NCI-H526 (cell line): ENCODE measurements around the gene SVOPL.
A peak's percentile ranks its signal among the peaks of the same experiment; 100 is the strongest.
"Not testable (repeated sequence)": the region's sequence is repeated elsewhere in the genome, so short reads cannot be mapped to it uniquely, and the experiment has no call there.

Experiments
- DNase-seq, 2 experiments: peaks; one replicate each; lab custom pipeline; 2025; lab: John Stamatoyannopoulos, UW

Gene SVOPL

DNA sequence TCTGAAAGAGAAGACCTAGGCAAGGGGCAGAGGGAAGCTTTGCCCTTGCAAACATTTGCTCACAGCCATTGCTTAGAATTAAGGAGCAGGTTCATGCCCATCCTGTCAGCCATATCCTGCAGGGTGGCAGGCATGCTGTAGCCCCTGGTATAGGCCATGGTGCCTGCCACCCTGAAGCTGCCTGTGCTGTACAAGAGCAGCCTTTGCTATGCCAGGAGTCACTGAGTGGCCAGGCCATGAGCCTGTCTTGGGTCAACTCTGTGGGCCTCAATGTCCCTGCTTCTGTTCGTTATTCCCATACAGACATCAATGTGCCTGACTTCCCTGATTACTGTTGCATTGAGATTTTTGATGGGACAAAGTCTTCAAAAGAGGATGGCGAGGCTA, 368 bp upstream of the SVOPL start:
- DNase-seq = no peak

DNA sequence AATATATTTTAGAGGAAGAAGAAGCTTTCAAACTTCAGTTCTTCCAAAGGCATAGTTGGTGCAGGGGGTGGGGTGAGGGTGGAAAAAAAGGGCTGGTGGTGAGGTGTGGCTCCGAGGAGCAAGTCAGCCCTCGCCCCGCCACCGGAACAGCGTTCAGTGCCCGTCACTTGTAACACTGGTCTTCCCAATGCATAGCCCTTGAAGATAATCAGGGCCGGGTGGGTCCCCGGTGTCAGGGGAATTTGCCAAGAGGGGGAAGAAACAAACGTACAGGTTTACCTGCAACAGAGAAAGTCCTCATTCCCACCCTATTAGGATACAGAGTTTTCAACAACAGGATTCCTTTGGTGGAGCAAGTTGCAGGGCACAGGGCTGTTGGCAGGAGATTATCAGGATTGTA, 1.5 kb downstream of the SVOPL start:
- no peak for DNase-seq

DNA sequence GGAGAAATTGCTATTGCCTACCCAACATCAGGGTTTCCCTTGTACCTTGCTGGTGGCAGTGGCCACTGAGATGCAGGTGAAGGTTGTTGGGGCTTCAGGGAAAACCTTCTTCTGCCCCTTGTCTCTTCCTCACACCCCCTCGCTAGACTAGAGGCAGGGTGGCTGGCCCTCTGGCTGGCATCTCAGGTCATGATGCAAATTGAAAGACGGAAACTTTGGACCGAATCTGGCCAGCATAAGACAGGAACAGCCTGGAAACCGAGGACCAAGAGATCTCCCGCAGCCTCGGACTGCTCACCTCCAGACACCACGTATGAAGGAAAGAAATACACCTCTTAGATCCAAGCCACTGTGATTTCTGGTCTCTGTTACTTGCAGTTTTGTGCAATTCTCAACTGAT, 2.9 kb downstream of the SVOPL start:
- DNase-seq = no peak

DNA sequence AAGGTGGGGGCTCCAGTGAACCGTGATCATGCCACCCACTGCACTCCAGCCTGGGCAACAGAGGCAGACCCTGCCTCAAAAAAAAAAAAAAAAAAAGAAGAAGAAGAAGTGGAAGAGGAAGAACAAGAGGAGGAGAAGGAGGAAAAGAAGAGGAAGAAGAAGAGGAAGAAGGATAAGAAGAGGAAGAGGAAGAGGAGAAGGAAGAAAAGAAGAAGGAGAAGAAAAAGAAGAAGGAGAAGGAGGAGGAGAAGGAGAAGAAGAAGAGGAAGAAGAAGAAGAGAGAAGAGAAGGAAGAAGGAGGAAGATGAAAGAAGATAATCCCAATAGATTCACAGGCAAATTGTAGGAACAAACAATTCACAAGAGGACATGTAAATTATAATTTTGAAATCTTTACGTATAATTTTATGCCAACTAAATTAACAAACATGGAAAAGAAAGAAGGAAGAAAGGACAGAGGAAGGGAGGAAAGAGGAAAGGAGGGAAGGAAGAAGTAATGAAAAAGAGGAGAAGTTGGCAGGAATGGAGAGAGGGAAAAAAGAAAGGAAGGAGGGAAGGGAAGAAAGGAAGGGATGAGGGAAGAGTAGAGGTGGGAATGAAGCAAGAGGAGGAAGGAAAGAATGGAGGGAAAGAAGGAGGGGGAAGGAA, 3.5 kb downstream of the SVOPL start:
- DNase-seq = no peak

DNA sequence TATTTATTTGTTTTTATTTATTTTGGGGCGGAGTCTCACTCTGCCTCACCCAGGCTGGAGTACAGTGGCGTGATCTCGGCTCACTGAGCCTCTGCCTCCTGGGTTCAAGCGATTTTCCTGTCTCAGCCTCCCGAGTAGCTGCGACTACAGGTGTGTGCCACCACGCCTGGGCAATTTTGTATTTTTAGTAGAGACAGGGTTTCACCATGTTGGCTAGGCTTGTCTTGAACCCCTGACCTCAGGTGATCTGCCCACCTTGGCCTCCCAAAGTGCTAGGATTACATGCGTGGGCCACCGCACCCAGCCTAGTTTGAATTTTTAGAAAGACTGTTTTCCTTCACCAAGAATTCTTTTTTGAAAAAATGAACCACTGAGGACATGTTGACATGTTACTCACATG, 5.4 kb downstream of the SVOPL start:
- DNase-seq = not testable (repeated sequence)

DNA sequence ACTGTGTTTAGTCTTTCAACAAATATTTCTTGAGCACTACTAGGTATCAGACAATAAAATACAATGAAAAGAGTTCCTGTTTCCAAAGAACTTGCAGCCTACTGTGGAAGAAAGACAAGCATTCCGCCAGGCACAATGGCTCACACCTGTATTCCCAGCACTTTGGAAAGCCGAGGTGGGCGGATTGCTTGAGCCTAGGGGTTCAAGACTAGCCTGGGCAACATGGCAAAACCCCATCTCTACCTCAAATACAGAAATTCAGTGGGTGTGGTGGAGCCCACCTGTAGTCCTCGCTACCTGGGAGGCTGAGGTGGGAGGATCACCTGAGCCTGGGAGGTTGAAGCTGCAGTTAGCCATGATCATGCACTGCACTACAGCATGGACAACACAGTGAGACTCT, 6.1 kb downstream of the SVOPL start:
- DNase-seq = no peak

DNA sequence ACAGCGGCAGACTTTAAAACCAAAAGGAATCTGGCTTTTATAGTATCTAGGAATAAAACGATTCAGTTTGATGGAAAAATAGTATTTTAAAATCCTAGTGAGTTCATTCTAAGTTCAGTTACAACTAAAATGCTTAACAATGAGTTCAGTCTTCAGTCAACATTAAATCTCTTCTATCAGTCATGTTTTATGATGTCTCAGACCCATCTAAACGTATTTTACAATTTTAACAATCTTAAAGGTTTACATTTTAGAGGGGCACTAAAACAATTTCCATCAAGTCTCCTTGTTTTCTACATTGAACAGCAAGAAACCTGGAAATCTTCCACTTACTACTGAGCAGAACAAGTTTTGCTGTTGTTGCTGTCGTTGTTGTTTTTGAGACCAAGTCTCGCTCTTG, 10.0 kb downstream of the SVOPL start:
- DNase-seq = no peak

DNA sequence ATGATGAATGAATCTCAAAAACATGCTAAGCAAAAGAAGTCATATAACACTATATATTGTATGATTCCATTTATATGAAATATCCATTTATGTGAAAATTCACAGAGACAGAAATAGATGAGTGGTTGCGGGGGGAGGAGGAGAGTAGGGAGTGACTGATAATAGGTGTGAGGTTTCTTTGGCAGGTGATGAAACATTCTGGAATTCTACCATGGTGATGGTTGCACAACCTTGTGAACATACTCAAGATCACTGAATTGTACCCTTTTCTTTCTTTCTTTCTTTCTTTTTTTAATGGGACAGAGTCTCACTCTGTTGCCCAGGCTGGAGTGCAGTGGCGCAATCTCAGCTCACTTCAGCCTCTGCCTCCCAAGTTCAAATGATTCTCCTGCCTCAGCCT, 10.7 kb downstream of the SVOPL start:
- no peak for DNase-seq

DNA sequence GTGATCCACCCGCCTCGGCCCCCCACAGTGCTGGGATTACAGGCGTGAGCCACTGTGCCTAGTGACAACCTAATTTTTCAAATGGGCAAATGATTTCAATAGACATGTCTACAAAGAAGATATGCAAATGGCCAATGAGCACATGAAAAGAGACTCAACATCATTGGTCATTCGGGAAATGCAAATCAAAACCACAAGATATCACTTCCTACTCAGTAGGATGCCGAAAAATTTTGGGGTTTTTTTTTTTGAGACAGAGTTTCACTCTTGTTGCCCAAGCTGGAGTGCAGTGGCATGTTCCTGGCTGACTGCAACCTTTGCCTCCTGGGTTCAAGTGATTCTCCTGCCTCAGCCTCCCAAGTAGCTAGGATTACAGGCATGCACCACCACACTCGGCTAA, 13.1 kb downstream of the SVOPL start:
- peak in 1 of 2 experiments; percentile 11 for DNase-seq

DNA sequence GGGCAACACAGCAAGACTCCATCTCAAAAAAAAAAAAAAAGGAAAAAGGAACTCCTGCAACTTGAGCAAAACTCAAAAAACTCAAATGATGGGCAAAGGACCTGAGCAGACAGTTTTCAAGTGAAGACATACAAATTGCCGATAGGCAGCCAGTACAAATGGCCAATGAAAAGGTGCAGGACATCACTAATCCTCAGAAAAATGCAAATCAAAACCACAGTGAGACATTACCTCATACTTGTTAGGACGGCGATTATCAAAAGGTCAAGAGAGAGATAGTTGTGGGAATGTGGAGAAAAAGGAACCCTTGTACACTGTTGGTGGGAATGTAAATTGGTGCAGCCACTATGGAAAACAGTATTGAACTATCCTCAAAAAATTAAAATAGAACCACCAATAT, 16.8 kb downstream of the SVOPL start:
- DNase-seq = peak; percentile 23 to 55

DNA sequence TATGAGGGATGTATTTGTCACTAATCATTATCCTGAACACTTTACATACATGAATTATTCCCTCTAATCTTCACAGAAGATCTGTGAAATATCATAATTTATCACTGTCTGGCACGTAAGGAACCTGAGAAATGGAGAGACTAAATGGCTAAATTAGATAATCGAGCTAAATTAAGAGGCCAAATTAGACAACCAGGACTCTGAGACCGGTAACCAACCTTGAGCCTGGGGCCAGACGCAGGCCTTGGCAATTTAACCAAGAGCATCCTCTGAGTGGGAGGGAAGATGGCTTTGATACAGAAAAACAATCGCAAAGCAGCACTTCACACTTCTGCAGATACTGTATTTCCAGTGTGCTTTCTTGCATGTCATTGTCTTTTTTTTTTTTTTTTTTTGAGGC, 21.4 kb downstream of the SVOPL start:
- DNase-seq = no peak

DNA sequence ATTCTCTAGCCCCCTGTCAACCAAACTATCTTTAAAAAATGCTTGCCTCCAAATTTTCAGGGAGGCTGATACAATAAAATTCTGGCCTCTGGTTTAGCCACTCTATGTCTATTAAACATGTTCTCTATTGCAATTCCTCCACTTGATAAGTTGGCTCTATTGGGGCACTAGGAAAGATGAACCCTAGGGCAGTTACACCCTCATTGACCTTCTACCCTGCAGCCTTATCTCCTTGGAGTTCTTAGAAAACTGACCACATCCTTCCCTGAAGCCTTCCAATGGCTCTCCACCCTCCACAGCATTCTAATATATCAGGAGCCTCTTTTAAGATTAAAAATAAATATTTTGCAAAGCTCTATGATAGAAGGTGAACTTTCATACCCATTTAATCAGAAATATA, 30.6 kb downstream of the SVOPL start:
- DNase-seq = no peak

DNA sequence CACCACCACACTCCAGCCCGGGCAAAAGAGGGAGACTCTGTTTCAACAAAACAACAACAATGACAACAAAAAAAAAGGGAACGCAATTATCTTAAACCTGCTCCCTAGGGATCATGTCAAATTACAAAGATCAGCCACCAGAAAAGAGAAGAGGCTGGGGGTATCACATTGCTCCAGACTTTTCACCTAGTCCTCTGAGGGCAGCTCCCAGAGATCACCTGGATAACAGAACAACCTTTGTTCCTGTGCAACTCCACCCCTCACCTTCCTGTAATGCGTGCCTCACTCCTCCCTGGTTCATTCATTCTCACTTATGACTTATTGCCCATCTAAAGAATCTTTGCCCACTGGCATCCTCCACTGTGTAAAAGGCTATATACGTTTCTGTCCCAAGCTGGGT, 31.8 kb downstream of the SVOPL start:
- DNase-seq = peak in 1 of 2 experiments; percentile 47

DNA sequence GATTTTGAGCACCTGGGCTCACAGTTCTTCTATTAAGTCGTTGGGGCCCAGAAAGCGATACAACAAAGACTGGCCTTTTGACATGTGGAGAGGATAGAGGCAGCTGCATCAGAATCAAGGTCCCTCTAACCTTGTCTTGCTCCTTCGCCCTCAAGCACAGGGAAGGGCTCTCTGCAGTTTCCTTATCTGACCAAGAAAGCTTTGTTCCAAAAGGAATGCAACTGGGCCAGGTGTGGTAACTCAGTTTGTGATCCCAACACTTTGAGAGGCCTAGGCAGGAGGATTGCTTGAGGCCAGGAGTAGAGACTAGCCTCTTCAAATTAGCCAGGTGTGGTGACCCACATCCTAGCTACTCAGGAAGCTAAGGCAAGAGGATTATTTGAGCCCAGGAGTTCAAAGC, 32.2 kb downstream of the SVOPL start:
- no peak for DNase-seq

DNA sequence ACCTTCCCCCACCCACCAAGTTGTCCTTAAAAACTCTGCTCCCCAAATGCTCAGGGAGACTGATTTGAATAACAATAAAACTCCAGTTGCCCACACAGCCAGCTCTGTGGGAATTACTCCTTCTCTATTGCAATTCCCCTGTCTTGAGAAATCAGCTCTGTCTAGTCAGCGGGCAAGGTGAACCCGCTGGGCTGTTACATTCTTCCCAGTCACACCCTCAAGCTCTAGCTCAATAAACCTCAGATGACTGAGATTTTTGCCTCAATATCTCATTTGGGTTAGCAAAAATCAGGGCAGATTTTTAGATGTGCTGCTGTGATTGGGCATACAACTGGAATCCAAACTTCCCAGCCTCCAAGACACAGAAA, 32.9 kb downstream of the SVOPL start:
- no peak for DNase-seq

DNA sequence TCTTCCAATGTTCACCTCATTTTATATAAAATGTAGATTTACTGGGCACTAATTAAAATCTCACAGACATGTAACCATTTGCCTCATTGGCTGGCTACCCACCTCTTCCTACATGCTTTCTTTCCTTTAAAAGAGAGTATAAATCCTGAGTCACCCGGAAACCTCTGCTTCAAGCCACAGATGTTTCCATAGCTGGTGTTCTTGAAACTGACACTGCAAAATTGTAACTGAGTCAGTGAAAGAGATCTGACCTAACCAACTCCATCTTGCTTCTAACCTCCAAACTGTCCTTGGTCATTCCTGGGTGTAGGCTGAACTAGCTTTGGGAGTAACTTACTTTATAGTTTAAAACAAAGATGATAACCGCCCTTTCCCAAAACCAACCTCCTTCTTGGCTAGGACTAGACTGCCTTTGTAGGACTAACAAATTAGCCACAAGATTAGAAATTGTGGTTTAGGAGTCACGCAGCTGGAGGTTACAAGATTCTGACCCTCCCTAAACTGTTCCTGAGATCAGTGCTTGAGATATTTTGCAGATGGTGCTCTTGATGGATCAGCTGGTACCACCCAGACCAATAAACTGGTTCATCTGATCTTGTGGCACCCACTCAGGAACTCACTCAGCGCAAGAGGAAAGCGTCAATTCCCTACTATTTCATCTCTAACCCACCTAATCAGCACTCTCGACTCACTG, 33.5 kb downstream of the SVOPL start:
- DNase-seq = no peak

DNA sequence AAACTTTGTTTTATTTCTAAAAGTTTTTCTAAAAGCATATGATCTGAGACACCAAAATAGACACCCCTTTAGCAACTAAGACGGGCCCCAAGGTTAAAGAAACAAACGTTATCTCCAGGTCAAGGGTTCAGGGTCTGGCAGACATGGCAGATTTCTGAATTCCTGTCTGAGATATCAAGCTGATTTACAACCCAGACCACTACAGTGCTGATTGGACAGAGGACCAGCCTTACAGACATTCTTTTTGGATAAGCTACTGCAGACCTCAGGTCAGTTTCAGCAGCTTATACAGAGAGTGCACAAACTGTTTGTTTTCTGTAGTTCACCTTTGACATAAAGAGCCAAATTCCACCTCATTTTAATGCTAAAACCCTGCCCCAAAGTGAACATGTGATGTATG, 34.8 kb downstream of the SVOPL start:
- no peak for DNase-seq

DNA sequence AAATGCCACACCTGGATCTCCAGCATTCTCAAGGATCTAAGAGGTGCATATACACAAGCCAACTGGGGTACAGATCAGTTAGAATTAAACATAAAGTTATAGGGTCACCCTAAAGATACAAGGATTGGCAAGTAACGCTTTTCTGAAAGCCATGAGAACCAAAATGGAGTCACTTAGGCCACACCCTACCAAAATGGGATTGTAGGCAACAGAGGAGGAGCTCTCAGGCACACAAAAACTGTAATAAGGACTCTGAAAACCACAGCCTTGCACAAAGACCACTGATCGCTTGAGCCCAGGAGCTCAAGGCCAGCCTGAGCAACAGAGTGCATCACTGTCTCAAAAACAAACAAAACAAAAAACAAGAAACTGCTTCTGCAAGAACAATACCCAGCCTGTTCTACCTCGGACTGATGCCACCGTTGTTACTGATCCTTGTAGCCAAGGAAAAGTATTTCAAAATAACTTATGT, 35.5 kb downstream of the SVOPL start:
- no peak for DNase-seq

DNA sequence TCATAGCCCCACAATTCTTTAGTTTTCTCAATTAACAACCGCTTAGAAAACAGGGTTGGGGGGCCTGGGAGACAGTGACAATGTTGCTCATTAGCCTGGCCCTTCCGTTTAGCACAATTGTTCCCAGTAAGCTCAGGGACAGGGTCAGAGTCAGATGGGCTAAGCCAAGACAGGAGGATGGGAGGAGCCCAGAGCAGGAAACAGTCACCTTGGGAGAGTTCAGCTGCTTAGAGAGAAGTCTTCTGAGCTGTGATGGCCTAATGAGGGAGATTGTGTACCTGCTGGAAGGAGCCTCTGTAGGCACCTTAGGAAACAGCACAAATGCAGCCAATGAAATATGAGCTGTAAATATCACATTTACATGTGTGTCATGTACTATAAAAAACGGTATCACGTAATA, 35.9 kb downstream of the SVOPL start:
- no peak for DNase-seq

DNA sequence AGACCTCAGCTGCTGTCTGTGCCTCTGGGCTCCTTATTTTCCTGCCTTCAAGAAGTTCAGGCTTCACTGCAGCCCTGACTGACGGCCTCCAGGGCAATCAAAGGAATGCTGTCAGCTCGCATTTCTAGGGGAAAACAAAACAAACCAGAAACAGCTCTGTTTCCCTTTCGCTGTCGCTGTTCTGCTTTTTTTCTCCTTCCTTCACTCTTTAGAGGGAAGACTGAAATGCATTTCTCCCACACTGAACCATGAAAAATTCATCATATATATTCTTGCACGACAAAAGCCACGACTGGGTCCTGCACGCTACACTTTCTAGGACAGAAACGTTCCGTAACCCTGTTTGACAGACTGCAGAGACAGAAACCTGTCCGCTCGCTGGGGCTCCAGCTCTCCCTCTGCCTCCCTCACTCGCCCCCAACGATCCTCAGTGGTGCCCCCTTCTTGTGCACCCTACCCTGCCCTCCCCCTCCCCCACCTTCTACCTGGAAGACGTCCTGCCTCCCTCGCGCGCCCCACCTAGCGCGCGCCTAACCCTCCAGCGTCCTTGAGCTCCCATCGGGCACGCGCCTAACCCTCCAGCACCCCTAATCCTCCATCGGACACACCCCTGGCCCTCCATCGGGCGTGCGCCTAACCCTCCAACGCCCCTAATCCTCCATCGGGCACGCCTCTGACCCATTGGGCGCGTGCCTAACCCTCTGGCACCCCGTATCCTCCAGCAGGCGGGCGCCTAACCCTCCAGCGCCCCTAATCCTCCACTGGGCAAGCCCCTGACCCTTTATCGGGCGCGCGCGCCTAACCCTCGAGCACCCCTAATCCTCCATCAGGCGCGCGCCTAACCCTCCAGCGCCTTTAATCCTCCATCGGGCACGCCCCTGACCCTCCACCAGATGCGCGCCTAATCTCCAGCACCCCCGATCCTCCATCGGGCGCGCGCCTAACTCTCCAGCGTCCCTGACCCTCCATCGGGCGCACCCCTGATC, 37.1 kb downstream of the SVOPL start:
- no peak for DNase-seq

DNA sequence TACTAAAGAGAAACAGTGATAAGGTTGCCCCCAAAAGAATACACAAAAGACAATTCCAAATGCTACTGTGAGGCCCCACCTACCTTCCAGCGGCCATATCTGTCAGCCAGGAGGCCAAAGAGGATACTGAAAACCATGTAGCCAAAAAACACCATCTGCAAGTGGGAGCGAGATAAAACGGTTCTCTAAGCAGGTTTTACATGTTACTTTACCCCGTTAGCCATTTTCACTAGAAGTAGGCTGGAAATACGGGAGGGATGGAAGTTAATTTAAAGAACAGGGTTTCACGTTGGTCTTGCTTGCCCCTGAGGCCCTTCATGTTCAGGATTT, 38.2 kb downstream of the SVOPL start:
- DNase-seq = no peak

DNA sequence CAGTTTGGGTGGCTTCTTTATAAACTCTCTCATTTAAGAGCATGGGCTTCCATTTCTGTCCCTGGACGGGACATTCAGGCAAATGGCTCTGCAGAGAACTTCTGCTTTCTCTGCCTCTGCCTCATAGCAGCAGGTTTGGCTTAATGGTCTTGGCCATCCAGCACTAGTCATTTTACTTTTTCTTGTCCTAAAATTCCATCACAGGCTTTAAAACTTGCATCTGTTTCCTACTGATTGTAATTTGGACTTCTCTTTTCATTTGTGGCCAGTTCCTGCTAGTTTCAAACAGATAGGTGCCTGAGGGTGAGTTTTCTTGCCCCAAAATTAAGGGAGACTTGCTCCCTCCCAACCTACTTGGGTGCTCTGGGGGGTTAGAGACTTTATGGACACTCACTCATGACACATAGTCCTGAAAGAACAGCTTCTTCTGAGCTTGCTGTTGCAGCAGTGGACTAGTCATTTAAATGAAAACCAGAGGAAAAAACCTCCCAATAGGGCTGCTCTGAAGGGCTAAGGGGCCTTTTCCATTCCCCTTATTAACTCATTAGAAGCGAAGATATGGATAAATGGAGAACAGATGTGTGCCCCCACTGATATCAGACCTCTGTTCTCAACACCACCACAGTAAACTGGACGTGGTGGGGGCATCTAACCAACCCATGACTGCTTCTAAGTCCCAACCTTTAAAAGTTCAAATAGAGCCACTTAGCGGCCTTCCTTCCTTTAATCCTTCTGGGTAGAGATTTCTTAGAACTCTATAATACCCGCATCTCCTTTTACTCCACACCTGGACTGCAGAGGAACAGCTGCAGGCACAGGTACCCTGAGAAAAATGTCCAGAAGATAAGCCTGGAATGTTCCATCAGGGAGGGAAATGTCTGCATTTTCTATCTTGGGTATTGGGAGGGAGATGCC, 38.8 kb downstream of the SVOPL start:
- DNase-seq = no peak
